GM18499 (cell line): ENCODE measurements around the gene HOXC6.

Experiments
- ATAC-seq: cut with Tn5 transposase; IDR thresholded peaks from one replicate; pipeline ENCODE4 v1.9.1; 2021; ENCODE audit warnings: moderate number of reproducible peaks; ENCODE audit not compliant: insufficient read depth, unreplicated experiment

The HOXC6 gene

GRCh38 chr12:54025499-54026405, 2.5 kb upstream of the HOXC6 start:
- no peak for ATAC-seq

GRCh38 chr12:54026640-54027441, 1.4 kb upstream of the HOXC6 start:
- ATAC-seq = no peak

- ATAC-seq = no peak
These were observed 826 bp upstream of the HOXC6 start for GRCh38 chr12:54027442-54027786.

GRCh38 chr12:54029529-54030441, 1.5 kb downstream of the HOXC6 start:
- ATAC-seq = no peak

GRCh38 chr12:54030442-54030801, 2.2 kb downstream of the HOXC6 start:
- ATAC-seq = no peak

GRCh38 chr12:54030889-54031471, 2.7 kb downstream of the HOXC6 start:
- no peak for ATAC-seq

GRCh38 chr12:54031480-54031879, 3.2 kb downstream of the HOXC6 start:
- no peak for ATAC-seq

GRCh38 chr12:54032086-54032619, 3.9 kb downstream of the HOXC6 start:
- ATAC-seq = no peak

GRCh38 chr12:54032627-54033100, 4.4 kb downstream of the HOXC6 start, which contains the start of gene HOXC5:
TSS of gene HOXC5 (plus strand) at chr12:54033050. CDS start at chr12:54033123, 73 bp downstream.
- ATAC-seq = no peak

- no peak for ATAC-seq
These were observed 5.1 kb downstream of the HOXC6 start for GRCh38 chr12:54033106-54033979.

GRCh38 chr12:54033980-54034784, 5.9 kb downstream of the HOXC6 start:
- no peak for ATAC-seq

GRCh38 chr12:54034785-54035310, 6.6 kb downstream of the HOXC6 start:
- no peak for ATAC-seq

GRCh38 chr12:54035568-54036264, 7.5 kb downstream of the HOXC6 start:
- ATAC-seq = no peak

- ATAC-seq = no peak
These were observed 8.6 kb downstream of the HOXC6 start for GRCh38 chr12:54036620-54037359.

GRCh38 chr12:54037360-54038283, 9.4 kb downstream of the HOXC6 start:
- ATAC-seq = no peak
